GM04504 (cell line): ENCODE data around the gene GPR82.
A peak's percentile ranks its signal among the peaks of the same experiment; 100 is the strongest.
"Not testable (repeated sequence)": the region's sequence is repeated elsewhere in the genome, so short reads cannot be mapped to it uniquely, and the experiment has no call there.

ENCODE experiments used
- DNase-seq: peaks from one replicate; pipeline ENCODE4 v3.0.0-alpha.2; 2012; ENCODE audit warnings: low read depth

The GPR82 gene

GRCh38 chrX:41723826-41724225 lies at the start of gene GPR82:
TSS of gene GPR82 (plus strand) at chrX:41724181. CDS start at chrX:41727027, 2,846 bp downstream.
- DNase-seq: no peak

GRCh38 chrX:41676361-41676760 lies 47.6 kb upstream of the GPR82 start:
- not testable (repeated sequence) for DNase-seq

- no peak for DNase-seq
Observed at GRCh38 chrX:41677183-41678060, 46.6 kb upstream of the GPR82 start.

- no peak for DNase-seq
Observed at GRCh38 chrX:41684138-41684537, 39.8 kb upstream of the GPR82 start.

GRCh38 chrX:41684940-41685339 lies 39.0 kb upstream of the GPR82 start:
- no peak for DNase-seq

GRCh38 chrX:41686788-41687187 lies 37.2 kb upstream of the GPR82 start:
- DNase-seq: no peak

- DNase-seq: no peak
Observed at GRCh38 chrX:41688156-41688555, 35.8 kb upstream of the GPR82 start.

GRCh38 chrX:41688835-41689234 lies 35.1 kb upstream of the GPR82 start, which contains the start of gene GPR34:
TSS of gene GPR34 (plus strand) at chrX:41688973. CDS start at chrX:41695634, 6,661 bp downstream.
- DNase-seq: no peak

GRCh38 chrX:41689711-41690110 lies 34.3 kb upstream of the GPR82 start:
- DNase-seq: no peak

GRCh38 chrX:41692162-41692749 lies 31.7 kb upstream of the GPR82 start:
- peak; percentile 24 for DNase-seq

- no peak for DNase-seq
Observed at GRCh38 chrX:41693024-41693423, 31.0 kb upstream of the GPR82 start.

- no peak for DNase-seq
Observed at GRCh38 chrX:41695426-41695825, 28.6 kb upstream of the GPR82 start.

GRCh38 chrX:41703574-41704029 lies 20.4 kb upstream of the GPR82 start:
- no peak for DNase-seq

GRCh38 chrX:41705042-41705441 lies 18.9 kb upstream of the GPR82 start:
- no peak for DNase-seq

- no peak for DNase-seq
Observed at GRCh38 chrX:41705680-41706374, 18.2 kb upstream of the GPR82 start.

GRCh38 chrX:41707218-41707617 lies 16.8 kb upstream of the GPR82 start:
- DNase-seq: no peak

GRCh38 chrX:41708486-41708885 lies 15.5 kb upstream of the GPR82 start:
- DNase-seq: no peak

- DNase-seq: no peak
Observed at GRCh38 chrX:41711021-41711667, 12.8 kb upstream of the GPR82 start.

- DNase-seq: no peak
Observed at GRCh38 chrX:41716222-41716621, 7.8 kb upstream of the GPR82 start.

- no peak for DNase-seq
Observed at GRCh38 chrX:41716767-41717473, 7.1 kb upstream of the GPR82 start.

- DNase-seq: no peak
Observed at GRCh38 chrX:41718481-41719235, 5.3 kb upstream of the GPR82 start.
